HG03064 (cell line): ENCODE results near the gene EDN1.
A peak's percentile ranks its signal among the peaks of the same experiment; 100 is the strongest.

Source experiments
- ATAC-seq: cut with Tn5 transposase; IDR thresholded peaks from one replicate; pipeline ENCODE4 v1.9.1; 2021; ENCODE audit warnings: low read depth; ENCODE audit not compliant: unreplicated experiment

Gene EDN1

GRCh38 chr6:12289933-12290820 is at the start of gene EDN1:
Gene EDN1 (plus strand): TSS chr6:12290361. CDS start chr6:12290630, 269 bp downstream.
- peak; percentile 78 for ATAC-seq

- ATAC-seq = no peak
Measured at GRCh38 chr6:12241493-12242175, 48.5 kb upstream of the EDN1 start.

- ATAC-seq = no peak
Measured at GRCh38 chr6:12243169-12243568, 47.0 kb upstream of the EDN1 start.

GRCh38 chr6:12245360-12245759 is 44.8 kb upstream of the EDN1 start:
- no peak for ATAC-seq

- no peak for ATAC-seq
Measured at GRCh38 chr6:12245763-12246718, 44.1 kb upstream of the EDN1 start.

- ATAC-seq = no peak
Measured at GRCh38 chr6:12246900-12247299, 43.3 kb upstream of the EDN1 start.

- no peak for ATAC-seq
Measured at GRCh38 chr6:12249541-12250382, 40.4 kb upstream of the EDN1 start.

GRCh38 chr6:12250383-12250770 is 39.8 kb upstream of the EDN1 start:
- no peak for ATAC-seq

- no peak for ATAC-seq
Measured at GRCh38 chr6:12254210-12254609, 36.0 kb upstream of the EDN1 start.

- no peak for ATAC-seq
Measured at GRCh38 chr6:12258191-12258590, 32.0 kb upstream of the EDN1 start.

GRCh38 chr6:12258591-12259075 is 31.5 kb upstream of the EDN1 start:
- no peak for ATAC-seq

GRCh38 chr6:12260458-12261093 is 29.6 kb upstream of the EDN1 start:
- ATAC-seq = no peak

- ATAC-seq = no peak
Measured at GRCh38 chr6:12261502-12261901, 28.7 kb upstream of the EDN1 start.

- no peak for ATAC-seq
Measured at GRCh38 chr6:12262236-12263061, 27.7 kb upstream of the EDN1 start.

GRCh38 chr6:12263403-12263802 is 26.8 kb upstream of the EDN1 start:
- ATAC-seq = no peak

- no peak for ATAC-seq
Measured at GRCh38 chr6:12264671-12265070, 25.5 kb upstream of the EDN1 start.

- no peak for ATAC-seq
Measured at GRCh38 chr6:12265296-12265695, 24.9 kb upstream of the EDN1 start.

- no peak for ATAC-seq
Measured at GRCh38 chr6:12265791-12266190, 24.4 kb upstream of the EDN1 start.
